Panc1 (cell line): Measurements from ENCODE around the gene AHSG.

Experiments used
- CTCF ChIP-seq: fragments of 450-650 bp; IDR thresholded peaks from 2 replicates; pipeline ENCODE4 v1.5.1; 2017; ENCODE audit warnings: mild to moderate bottlenecking
- POLR2AphosphoS5 ChIP-seq: IDR thresholded peaks from 2 replicates; pipeline ENCODE4 v1.6.1; 2012; ENCODE audit warnings: mild to moderate bottlenecking, low read depth, low read length, moderate library complexity
- REST ChIP-seq, 2 experiments: IDR thresholded peaks; 2 replicates each; pipeline ENCODE4 v1.6.1; 2011 to 2012; ENCODE audit warnings: low read depth in 2 of 2, control low read depth in 1 of 2, low read length in 1 of 2, mild to moderate bottlenecking in 1 of 2, moderate library complexity in 1 of 2; ENCODE audit not compliant: insufficient read depth in 1 of 2
- SIN3A ChIP-seq: IDR thresholded peaks from 2 replicates; pipeline ENCODE4 v1.6.1; 2012; ENCODE audit warnings: low read depth, mild to moderate bottlenecking, low read length, moderate library complexity, borderline replicate concordance; ENCODE audit not compliant: insufficient read depth
- TCF7L2 ChIP-seq: IDR thresholded peaks from 2 replicates; pipeline ENCODE4 v1.6.1; 2011; ENCODE audit warnings: mild to moderate bottlenecking, low read depth, low read length, inconsistent platforms

DNA sequence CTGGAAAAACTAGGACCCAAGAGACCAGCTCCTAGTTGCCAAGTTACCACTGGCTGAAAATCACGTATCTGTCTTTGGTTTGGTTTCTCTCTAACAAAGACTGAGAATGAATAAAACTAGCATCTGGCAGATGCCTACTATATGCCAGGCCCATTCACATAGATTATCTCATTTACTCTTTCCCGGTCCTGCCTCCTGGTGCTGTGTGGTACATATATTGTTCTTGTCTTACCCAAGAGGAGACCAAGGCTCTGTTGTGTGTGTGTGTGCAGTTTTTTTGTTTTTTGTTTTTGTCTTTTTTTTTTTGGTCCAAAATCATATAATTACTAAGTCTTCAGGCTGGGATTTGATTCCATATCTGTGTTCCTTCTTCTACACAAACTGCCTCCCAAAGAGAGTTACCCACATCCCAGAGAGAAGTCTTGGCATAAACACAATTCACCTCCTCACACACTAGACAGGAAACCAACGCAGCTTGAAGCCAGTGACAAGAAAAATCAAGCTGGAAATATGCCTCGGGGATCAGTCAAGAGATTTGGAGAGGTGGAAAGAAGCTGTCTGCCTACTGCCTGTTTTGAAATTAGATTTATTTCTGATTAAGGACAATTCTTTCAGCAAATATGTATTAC lies 891 bp downstream of the AHSG start:
- TF ChIP-seq SIN3A (no peak), CTCF (no peak), POLR2AphosphoS5 (no peak), REST (IDR thresholded peaks at IDR 0.05; ENCODE audit: insufficient read depth in 1 of 2, low read depth in 2 of 2, low read length in 1 of 2) (no peak), TCF7L2 (no peak)
